Measurements from ENCODE around the gene HEY2. TPM values are rescaled to one million over a fixed set of nuclear protein-coding genes. Genes with fewer than 3 reads are reported as not detected.

HEY2 gene
- total and polyA plus RNA-seq, 7 experiments from 2014 or later: 0.14 to 0.46 (median 0.44) TPM; not detected in 2

- Histone ChIP-seq H3K4me3 (ENCODE audit: low read length) (peak overlapping the region; percentile 72), H3K27ac (ENCODE audit: low read depth, low read length) (peak overlapping the region; percentile 47), H3K9me3 (ENCODE audit: control insufficient read depth in 2 of 3, low read length in 3 of 3) (no peaks in the 10 kb centered on the region), H3K4me1 (ENCODE audit: control insufficient read depth in 2 of 2, insufficient read depth in 2 of 2, low read length in 2 of 2) (peaks cover 24 to 34% of the 10 kb centered on the region in 2 donors), H3K27me3 (ENCODE audit: control insufficient read depth in 2 of 2, insufficient read depth in 2 of 2, low read length in 2 of 2) (peaks cover 14 to 19% of the 10 kb centered on the region in 2 donors), H3K36me3 (ENCODE audit: control insufficient read depth in 2 of 3, insufficient read depth in 3 of 3, low read length in 3 of 3) (no peaks in the 10 kb centered on the region)
- POLR2A ChIA-PET: interaction anchor here (0.9 to 3.0 kb wide), 4 partner anchors 13 to 445 kb away, joined by 3 to 19 read pairs (median 14); partner anchors contain the start of genes HDDC2 and NCOA7
- Mint-ChIP-seq H3K9me3 (peaks cover 0 to 2% (median 0%) of the 10 kb centered on the region in 11 donors), H3K27ac (peak overlapping the region in 7 of 9 donors; percentile 58 to 98 (median 91)), H3K4me3 (peak overlapping the region; percentile 86 to 99 (median 91)), H3K4me1 (peaks cover 26 to 50% (median 35%) of the 10 kb centered on the region in 7 donors), H3K27me3 (peaks cover 19 to 80% (median 53%) of the 10 kb centered on the region in 5 donors), H3K36me3 (no peaks in the 10 kb centered on the region)
- DNase-seq (peak; percentile 21 to 42 (median 32)), ATAC-seq (no peak)
- intact Hi-C loops (cut with micrococcal nuclease): loop anchor here (1.0 to 10.0 kb wide), 8 partner anchors 33 to 1770 kb away; partner anchors contain the start of genes MTCL3 (in 2 of the 2), ECHDC1 (in 1 of the 2), HINT3 (in 1 of the 2) and NCOA7 (in 1 of the 2)
- CTCF ChIA-PET: interaction anchor here (1.3 to 1.5 kb wide), 2 partner anchors 33 to 43 kb away, joined by 4 to 5 read pairs; partner anchors contain the start of gene NCOA7
These were observed 1.6 kb upstream of the HEY2 start for GRCh38 chr6:125747589-125748405.

GRCh38 chr6:125748406-125749172 is 843 bp upstream of the HEY2 start:
- Mint-ChIP-seq H3K4me1 (peaks cover 26 to 50% (median 35%) of the 10 kb centered on the region in 7 donors), H3K4me3 (peak overlapping the region; percentile 86 to 99 (median 90)), H3K9me3 (peaks cover 0 to 2% (median 0%) of the 10 kb centered on the region in 11 donors), H3K36me3 (no peaks in the 10 kb centered on the region), H3K27ac (peak overlapping the region in 7 of 9 donors; percentile 26 to 86 (median 54)), H3K27me3 (peaks cover 19 to 83% (median 53%) of the 10 kb centered on the region in 5 donors)
- peak in 5 of 9 donors; percentile 19 to 28 (median 26) for DNase-seq
- H3K36me3 ChIP-seq (ENCODE audit: control insufficient read depth in 2 of 3, insufficient read depth in 3 of 3, low read length in 3 of 3): no peaks in the 10 kb centered on the region
- ChIA-PET CTCF (interaction anchor here (1.3 to 1.5 kb wide), 2 partner anchors 32 to 42 kb away, joined by 4 to 5 read pairs; partner anchors contain the start of gene NCOA7), POLR2A (interaction anchor here (0.9 to 3.0 kb wide), 4 partner anchors 12 to 446 kb away, joined by 3 to 19 read pairs (median 14); partner anchors contain the start of genes HDDC2 and NCOA7)
- no peaks in the 10 kb centered on the region for H3K9me3 ChIP-seq (ENCODE audit: control insufficient read depth in 2 of 3, low read length in 3 of 3)
- peak overlapping the region; percentile 45 for H3K27ac ChIP-seq (ENCODE audit: low read depth, low read length)
- peaks cover 24 to 34% of the 10 kb centered on the region in 2 donors for H3K4me1 ChIP-seq (ENCODE audit: control insufficient read depth in 2 of 2, insufficient read depth in 2 of 2, low read length in 2 of 2)
- H3K4me3 ChIP-seq (ENCODE audit: low read length): peak overlapping the region; percentile 72
- peaks cover 14 to 19% of the 10 kb centered on the region in 2 donors for H3K27me3 ChIP-seq (ENCODE audit: control insufficient read depth in 2 of 2, insufficient read depth in 2 of 2, low read length in 2 of 2)
- intact Hi-C loops (cut with micrococcal nuclease): loop anchor here (1.0 to 10.0 kb wide), 10 partner anchors 32 to 1769 kb away; partner anchors contain the start of genes HINT3 (in 2 of the 2), MTCL3 (in 2 of the 2), ECHDC1 (in 1 of the 2) and HDDC2 (in 1 of the 2)
- no peak for ATAC-seq

GRCh38 chr6:125749865-125750691 is 646 bp downstream of the HEY2 start:
- Histone ChIP-seq H3K4me1 (ENCODE audit: control insufficient read depth in 2 of 2, insufficient read depth in 2 of 2, low read length in 2 of 2) (peaks cover 24 to 34% of the 10 kb centered on the region in 2 donors), H3K9me3 (ENCODE audit: control insufficient read depth in 2 of 3, low read length in 3 of 3) (no peaks in the 10 kb centered on the region), H3K27ac (ENCODE audit: low read depth, low read length) (no peak overlapping the region), H3K36me3 (ENCODE audit: control insufficient read depth in 2 of 3, insufficient read depth in 3 of 3, low read length in 3 of 3) (no peaks in the 10 kb centered on the region), H3K27me3 (ENCODE audit: control insufficient read depth in 2 of 2, insufficient read depth in 2 of 2, low read length in 2 of 2) (peaks cover 14 to 19% of the 10 kb centered on the region in 2 donors), H3K4me3 (ENCODE audit: low read length) (peak overlapping the region; percentile 72)
- no peaks in the 10 kb centered on the region for H3K36me3 Mint-ChIP-seq
- H3K9me3 Mint-ChIP-seq: peaks cover 0 to 2% (median 0%) of the 10 kb centered on the region in 11 donors
- peak overlapping the region; percentile 86 to 95 (median 92) for H3K4me3 Mint-ChIP-seq
- intact Hi-C loops (cut with micrococcal nuclease): loop anchor here (1.0 to 10.0 kb wide), 14 partner anchors 30 to 1767 kb away; partner anchors contain the start of genes MTCL3 (in 2 of the 2), ECHDC1 (in 1 of the 2), HDDC2 (in 1 of the 2) and HINT3 (in 1 of the 2)
- peak overlapping the region in 7 of 9 donors; percentile 9 to 94 (median 78) for H3K27ac Mint-ChIP-seq
- DNase-seq: peak in 1 of 9 donors; percentile 15
- peaks cover 26 to 50% (median 35%) of the 10 kb centered on the region in 7 donors for H3K4me1 Mint-ChIP-seq
- ChIA-PET POLR2A (interaction anchor here (0.9 to 2.4 kb wide), 3 partner anchors 35 to 236 kb away, joined by 3 to 9 read pairs (median 5); partner anchors contain the start of genes NCOA7 and TRMT11), CTCF (interaction anchor here (1.0 kb wide), 1 partner anchor 436 kb away, joined by 5 read pairs; no protein-coding TSS in a partner anchor)
- peaks cover 19 to 82% (median 58%) of the 10 kb centered on the region in 5 donors for H3K27me3 Mint-ChIP-seq
- ATAC-seq: no peak

- peaks cover 18 to 82% (median 57%) of the 10 kb centered on the region in 5 donors for H3K27me3 Mint-ChIP-seq
- Histone ChIP-seq H3K4me3 (ENCODE audit: low read length) (peak overlapping the region; percentile 72), H3K9me3 (ENCODE audit: control insufficient read depth in 2 of 3, low read length in 3 of 3) (no peaks in the 10 kb centered on the region), H3K27ac (ENCODE audit: low read depth, low read length) (no peak overlapping the region), H3K27me3 (ENCODE audit: control insufficient read depth in 2 of 2, insufficient read depth in 2 of 2, low read length in 2 of 2) (peaks cover 14 to 19% of the 10 kb centered on the region in 2 donors), H3K36me3 (ENCODE audit: control insufficient read depth in 2 of 3, insufficient read depth in 3 of 3, low read length in 3 of 3) (no peaks in the 10 kb centered on the region), H3K4me1 (ENCODE audit: control insufficient read depth in 2 of 2, insufficient read depth in 2 of 2, low read length in 2 of 2) (peaks cover 24 to 34% of the 10 kb centered on the region in 2 donors)
- DNase-seq (no peak), ATAC-seq (no peak)
- peaks cover 0 to 2% (median 0%) of the 10 kb centered on the region in 11 donors for H3K9me3 Mint-ChIP-seq
- peak overlapping the region in 5 of 9 donors; percentile 9 to 94 (median 78) for H3K27ac Mint-ChIP-seq
- peaks cover 26 to 50% (median 35%) of the 10 kb centered on the region in 7 donors for H3K4me1 Mint-ChIP-seq
- intact Hi-C loops (cut with micrococcal nuclease): loop anchor here in 1 of 2 donors (1.0 to 5.0 kb wide), 4 partner anchors 54 to 879 kb away; partner anchors contain the start of gene TPD52L1
- CTCF ChIA-PET: interaction anchor here (1.6 to 1.8 kb wide), 2 partner anchors 439 to 451 kb away, joined by 3 to 8 read pairs; no protein-coding TSS in a partner anchor
- H3K36me3 Mint-ChIP-seq: no peaks in the 10 kb centered on the region
- H3K4me3 Mint-ChIP-seq: peak overlapping the region; percentile 63 to 95 (median 92)
- POLR2A ChIA-PET: interaction anchor here (0.9 to 2.4 kb wide), 3 partner anchors 34 to 236 kb away, joined by 3 to 9 read pairs (median 5); partner anchors contain the start of genes NCOA7 and TRMT11
These were observed 1.4 kb downstream of the HEY2 start for GRCh38 chr6:125750692-125751333.

Data from naive thymus-derived CD4-positive, alpha-beta T cell (primary cell).